Measurements from ENCODE around the gene UBR1.

Gene UBR1

DNA sequence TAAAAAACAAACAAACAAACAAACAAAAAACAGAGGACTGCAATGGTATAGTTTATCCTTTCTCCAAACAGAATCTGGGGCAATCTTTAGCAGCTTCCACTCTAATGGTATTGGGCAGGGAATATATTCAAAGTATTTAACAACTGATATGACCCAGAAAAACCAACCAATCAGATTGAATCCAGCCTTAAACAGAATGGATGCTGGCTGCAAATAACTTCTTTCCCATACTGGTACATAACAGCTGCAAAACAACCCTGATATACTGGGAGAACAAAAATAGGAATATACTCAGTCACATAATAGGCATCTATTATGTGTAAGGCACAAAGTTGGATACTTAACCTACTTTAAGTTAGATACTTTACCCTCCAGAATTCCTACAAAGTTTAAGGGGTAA is 49.1 kb downstream of the UBR1 start:
- TF ChIP-seq SIN3A (IDR thresholded peaks at IDR 0.05; ENCODE audit: borderline replicate concordance, insufficient read depth, low read length) = no peak
- TF ChIP-seq POLR2AphosphoS5 (IDR thresholded peaks at IDR 0.05; ENCODE audit: low read depth, low read length) = no peak
- no peak for TF ChIP-seq TAF1 (IDR thresholded peaks at IDR 0.05; ENCODE audit: borderline replicate concordance, insufficient read depth, low read length)
- no peak for TF ChIP-seq FOXP2 (optimal IDR thresholded peaks at IDR 0.05; ENCODE audit: borderline replicate concordance, extremely low read depth, extremely low read length, insufficient read depth)
- no peak for TF ChIP-seq REST (IDR thresholded peaks at IDR 0.05; ENCODE audit: insufficient read depth in 1 of 2, low read depth in 2 of 2, low read length in 2 of 2)

DNA sequence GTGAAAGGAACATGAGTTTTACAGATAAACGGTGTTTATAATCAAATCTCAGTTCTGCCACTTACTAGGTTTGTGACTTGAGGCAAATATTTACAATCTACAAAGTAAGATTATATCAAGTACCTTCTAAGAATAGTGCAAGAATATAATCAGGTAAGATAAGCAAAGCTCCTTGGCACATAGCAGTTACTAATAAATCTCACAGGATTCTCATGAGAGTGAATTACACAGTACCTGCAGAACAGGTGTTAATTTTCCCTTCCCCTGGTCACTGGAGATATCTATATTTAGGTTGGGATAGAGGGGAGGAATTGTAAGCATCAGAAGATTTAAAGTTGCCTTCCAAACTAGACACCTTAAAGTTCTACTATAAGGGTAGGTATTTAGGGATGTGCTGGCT is 53.0 kb downstream of the UBR1 start:
- TF ChIP-seq TAF1 (IDR thresholded peaks at IDR 0.05; ENCODE audit: borderline replicate concordance, insufficient read depth, low read length) (no peak), REST (IDR thresholded peaks at IDR 0.05; ENCODE audit: insufficient read depth in 1 of 2, low read depth in 2 of 2, low read length in 2 of 2) (no peak), FOXP2 (optimal IDR thresholded peaks at IDR 0.05; ENCODE audit: borderline replicate concordance, extremely low read depth, extremely low read length, insufficient read depth) (no peak), SIN3A (IDR thresholded peaks at IDR 0.05; ENCODE audit: borderline replicate concordance, insufficient read depth, low read length) (no peak), POLR2AphosphoS5 (IDR thresholded peaks at IDR 0.05; ENCODE audit: low read depth, low read length) (no peak)

DNA sequence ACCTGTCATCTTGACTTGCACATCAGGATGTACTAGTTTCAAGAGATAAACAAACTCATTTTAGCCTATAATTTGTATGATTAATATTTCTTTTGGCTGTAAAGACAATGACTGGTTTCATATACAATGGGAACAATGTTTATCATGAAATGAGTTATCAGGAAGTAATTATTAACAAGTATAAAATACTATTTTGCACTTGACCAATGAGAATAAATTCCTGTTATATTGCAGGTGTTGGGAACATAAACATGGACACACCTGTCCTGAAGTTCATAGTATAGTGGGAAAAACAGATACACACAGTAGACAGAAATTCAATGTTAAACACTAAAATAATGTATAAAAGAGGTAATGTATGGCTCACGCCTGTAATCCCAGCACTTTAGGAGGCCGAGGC is 56.9 kb downstream of the UBR1 start:
- TF ChIP-seq SIN3A (IDR thresholded peaks at IDR 0.05; ENCODE audit: borderline replicate concordance, insufficient read depth, low read length) (no peak), TAF1 (IDR thresholded peaks at IDR 0.05; ENCODE audit: borderline replicate concordance, insufficient read depth, low read length) (no peak), POLR2AphosphoS5 (IDR thresholded peaks at IDR 0.05; ENCODE audit: low read depth, low read length) (no peak), FOXP2 (optimal IDR thresholded peaks at IDR 0.05; ENCODE audit: borderline replicate concordance, extremely low read depth, extremely low read length, insufficient read depth) (no peak), REST (IDR thresholded peaks at IDR 0.05; ENCODE audit: insufficient read depth in 1 of 2, low read depth in 2 of 2, low read length in 2 of 2) (no peak)

GRCh38 chr15:43046484-43046883 is 59.4 kb downstream of the UBR1 start:
- TF ChIP-seq TAF1 (IDR thresholded peaks at IDR 0.05; ENCODE audit: borderline replicate concordance, insufficient read depth, low read length) = no peak
- no peak for TF ChIP-seq POLR2AphosphoS5 (IDR thresholded peaks at IDR 0.05; ENCODE audit: low read depth, low read length)
- TF ChIP-seq SIN3A (IDR thresholded peaks at IDR 0.05; ENCODE audit: borderline replicate concordance, insufficient read depth, low read length) = no peak
- TF ChIP-seq REST (IDR thresholded peaks at IDR 0.05; ENCODE audit: insufficient read depth in 1 of 2, low read depth in 2 of 2, low read length in 2 of 2) = no peak
- no peak for TF ChIP-seq FOXP2 (optimal IDR thresholded peaks at IDR 0.05; ENCODE audit: borderline replicate concordance, extremely low read depth, extremely low read length, insufficient read depth)

DNA sequence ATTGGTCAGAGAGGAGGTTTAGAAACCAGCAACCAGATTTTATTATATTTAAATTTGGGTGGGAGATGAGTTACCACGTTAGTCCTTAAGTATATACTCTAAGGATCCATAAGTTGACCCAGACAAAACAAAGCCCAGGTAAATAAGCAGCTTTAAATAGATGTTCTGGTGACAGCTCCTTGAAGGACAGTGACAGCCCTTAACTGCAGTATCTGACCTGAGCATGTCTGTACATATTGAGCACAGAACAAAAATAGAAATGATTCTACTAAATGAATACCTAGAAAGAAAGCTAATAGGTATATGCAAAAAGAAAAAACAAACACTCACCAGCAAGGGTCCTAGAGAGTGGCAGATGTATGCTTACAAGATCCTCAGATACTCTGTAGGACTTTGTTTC is 63.0 kb downstream of the UBR1 start:
- TF ChIP-seq SIN3A (IDR thresholded peaks at IDR 0.05; ENCODE audit: borderline replicate concordance, insufficient read depth, low read length) (no peak), TAF1 (IDR thresholded peaks at IDR 0.05; ENCODE audit: borderline replicate concordance, insufficient read depth, low read length) (no peak), FOXP2 (optimal IDR thresholded peaks at IDR 0.05; ENCODE audit: borderline replicate concordance, extremely low read depth, extremely low read length, insufficient read depth) (no peak), REST (IDR thresholded peaks at IDR 0.05; ENCODE audit: insufficient read depth in 1 of 2, low read depth in 2 of 2, low read length in 2 of 2) (no peak), POLR2AphosphoS5 (IDR thresholded peaks at IDR 0.05; ENCODE audit: low read depth, low read length) (no peak)

Data from PFSK-1 (cell line).